GM18526 (cell line): Measurements from ENCODE around the gene FOXF1.

Source experiments
- POLR2A ChIP-seq: IDR thresholded peaks from 3 replicates; pipeline ENCODE4 v1.6.1; 2011; ENCODE audit not compliant: insufficient read length; ENCODE audit errors: extremely low read depth

Gene FOXF1

GRCh38 chr16:86517033-86517432, 6.7 kb downstream of the FOXF1 start:
- no peak for TF ChIP-seq POLR2A

DNA sequence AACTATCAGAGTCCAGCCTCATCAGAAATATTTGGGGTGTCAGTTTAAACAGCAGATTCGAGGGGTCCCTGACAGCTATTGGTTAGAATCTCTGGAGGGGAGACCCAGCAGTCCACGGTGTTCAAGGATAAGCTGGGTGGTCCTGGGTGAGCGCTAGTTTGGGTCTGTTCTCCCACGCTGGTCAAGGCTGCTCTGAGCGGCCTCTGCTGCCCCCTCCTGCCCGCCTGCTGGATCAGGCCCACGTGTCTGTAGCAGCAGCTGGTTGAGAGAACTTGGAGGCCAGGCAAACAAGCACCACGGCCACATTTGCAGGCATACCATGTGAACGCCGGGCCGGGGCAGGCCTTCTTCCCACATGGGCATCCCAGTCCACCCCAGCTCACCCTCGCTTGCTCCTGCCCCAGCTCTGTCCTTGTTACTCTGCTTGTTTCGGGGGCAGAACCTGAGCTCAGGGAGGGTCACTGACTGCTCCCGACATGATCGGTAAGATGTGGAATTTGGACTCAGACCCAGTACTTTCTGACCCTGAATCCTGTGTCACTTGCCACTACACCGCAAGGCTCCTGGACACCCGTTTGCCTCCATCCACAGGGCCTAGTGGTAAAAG, 7.4 kb downstream of the FOXF1 start:
- TF ChIP-seq POLR2A = no peak

GRCh38 chr16:86519007-86519648, 8.8 kb downstream of the FOXF1 start:
- no peak for TF ChIP-seq POLR2A

DNA sequence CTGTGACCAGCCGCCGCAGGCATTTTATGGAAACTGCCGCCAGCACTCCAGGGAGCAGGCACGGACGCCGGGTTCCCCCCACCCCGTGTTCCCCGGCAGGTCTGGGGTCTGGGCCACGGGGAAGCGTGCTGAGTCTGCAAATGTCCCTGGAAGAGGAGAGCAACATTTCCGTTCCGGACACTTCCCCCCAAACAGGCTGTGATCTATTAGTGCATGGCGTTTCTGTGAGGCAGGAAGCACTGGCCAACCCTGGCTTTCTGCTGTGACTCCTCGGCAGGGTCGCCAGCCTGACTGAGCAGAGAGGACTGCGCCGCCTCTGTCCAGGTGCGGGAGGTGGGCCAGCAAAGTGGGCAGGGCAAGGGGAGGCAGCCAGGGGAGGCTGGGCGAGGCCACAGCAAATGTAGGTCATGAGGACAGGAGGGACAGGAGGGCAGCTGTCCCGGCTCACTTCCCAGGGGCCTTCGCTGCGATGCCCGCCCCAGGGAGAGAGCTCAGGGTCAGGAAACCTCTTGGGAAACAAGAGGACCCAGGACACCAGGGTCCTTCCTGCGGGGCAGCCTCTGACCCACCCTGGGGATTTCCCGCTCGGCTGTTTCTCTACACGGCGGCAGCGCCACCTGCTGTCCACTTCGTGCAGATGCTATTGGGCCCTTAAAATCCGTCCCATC, 9.5 kb downstream of the FOXF1 start:
- no peak for TF ChIP-seq POLR2A

DNA sequence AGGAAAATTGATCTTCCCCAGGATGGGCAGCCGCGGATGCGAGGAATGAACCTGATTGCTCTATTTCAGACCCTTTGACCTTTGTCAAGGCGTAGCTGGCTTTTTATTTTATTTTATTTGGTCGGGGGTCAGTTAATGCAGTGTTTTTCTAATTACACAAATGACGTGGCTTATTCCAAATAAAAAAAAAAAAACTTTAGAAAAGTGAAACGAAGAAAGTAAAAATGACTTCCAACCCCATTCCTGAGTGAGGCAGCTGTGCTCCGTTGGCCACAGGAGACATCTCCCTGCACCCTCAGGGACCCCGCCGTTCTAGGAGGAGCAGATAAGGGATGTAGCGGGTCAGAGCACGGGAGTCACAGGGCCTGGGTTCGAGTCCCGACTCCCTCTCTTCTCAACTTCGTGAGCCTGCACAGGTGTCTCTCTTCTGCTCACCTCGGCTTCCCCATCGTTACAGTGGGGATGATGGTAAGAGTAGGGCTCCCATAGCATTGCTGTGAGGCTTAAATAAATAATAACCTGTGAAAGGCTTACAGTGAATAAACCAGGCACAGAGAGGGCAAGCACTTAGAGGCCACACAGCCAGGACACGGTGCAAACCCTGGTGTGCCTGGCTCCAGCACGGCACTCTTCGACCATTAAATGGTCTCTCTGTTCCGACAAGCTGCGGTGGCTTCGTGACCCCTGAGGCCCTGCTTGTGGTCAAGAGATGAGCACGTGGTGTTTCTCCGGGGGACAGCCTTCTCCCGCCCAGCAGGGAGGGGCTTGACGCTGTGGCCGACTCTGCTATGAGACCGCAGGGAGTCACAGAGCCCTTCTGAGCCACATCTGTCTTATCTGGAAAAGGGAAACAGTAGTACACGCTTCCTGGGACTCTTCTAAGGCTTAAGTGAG, 10.2 kb downstream of the FOXF1 start:
- TF ChIP-seq POLR2A = no peak

- no peak for TF ChIP-seq POLR2A
These were observed 11.2 kb downstream of the FOXF1 start for GRCh38 chr16:86521236-86522197.

DNA sequence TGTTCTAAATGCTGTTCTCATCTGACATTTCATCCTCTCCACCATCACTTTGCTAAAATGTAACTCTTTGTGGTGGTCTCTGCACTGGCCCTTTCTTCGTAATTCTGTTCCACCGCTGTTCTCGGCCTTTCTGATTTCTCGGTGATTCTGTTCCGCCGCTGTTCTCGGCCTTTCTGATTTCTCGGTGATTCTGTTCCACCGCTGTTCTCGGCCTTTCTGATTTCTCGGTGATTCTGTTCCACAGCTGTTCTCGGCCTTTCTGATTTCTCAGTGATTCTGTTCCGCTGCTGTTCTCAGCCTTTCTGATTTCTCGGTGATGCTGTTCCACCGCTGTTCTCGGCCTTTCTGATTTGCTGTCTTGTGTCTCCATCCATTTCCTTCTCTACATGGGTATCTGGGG, 12.3 kb downstream of the FOXF1 start:
- TF ChIP-seq POLR2A = no peak

DNA sequence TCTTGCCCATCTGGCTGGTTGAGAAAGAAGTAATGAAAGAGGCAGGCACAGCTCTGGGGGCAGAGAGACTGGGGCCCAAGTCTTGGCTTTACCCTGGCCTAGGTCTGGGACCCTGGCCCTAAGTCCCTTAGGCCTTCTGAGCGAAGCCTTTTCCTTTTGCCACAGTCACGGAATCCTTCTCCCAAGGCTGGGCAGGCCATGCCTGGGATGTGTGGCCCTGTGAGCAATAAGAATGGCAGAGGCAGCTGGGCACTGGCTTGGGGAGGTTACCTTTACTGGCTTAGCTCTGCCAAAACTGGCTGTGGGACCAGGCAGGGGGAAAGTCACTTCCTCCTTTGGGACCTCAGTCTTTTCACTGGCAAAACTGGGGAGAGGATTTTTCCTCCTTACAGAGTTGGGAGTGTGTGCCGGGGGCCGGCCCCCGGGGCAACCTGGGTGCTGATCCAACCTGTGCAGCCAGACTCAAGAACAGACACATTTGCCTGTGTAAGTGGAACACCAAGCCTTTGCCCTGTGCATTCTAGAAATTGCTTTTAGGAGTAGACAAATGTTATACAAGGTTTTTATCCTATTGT, 12.9 kb downstream of the FOXF1 start:
- TF ChIP-seq POLR2A = no peak

DNA sequence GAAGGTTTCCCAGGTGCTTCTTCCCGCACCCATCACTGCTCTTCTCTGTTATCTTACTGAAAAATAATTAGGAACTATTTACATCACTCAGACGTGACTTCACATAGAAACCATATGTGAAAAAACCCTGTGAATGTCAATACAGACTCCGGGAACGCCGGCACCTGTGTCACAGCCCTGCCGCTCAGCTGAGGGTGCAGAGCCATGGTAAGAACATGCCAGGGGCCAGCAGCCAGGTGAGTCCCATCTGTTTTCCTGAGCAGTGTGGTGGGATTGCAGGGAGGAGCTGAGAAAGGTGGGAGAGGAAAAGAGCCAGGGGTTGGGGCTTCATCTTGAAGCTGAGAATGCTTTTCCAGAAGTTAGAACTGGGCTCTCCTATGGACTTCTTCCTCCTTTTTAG, 13.7 kb downstream of the FOXF1 start:
- TF ChIP-seq POLR2A = no peak

GRCh38 chr16:86525696-86526095, 15.4 kb downstream of the FOXF1 start:
- no peak for TF ChIP-seq POLR2A

GRCh38 chr16:86527366-86527765, 17.0 kb downstream of the FOXF1 start:
- TF ChIP-seq POLR2A = no peak

DNA sequence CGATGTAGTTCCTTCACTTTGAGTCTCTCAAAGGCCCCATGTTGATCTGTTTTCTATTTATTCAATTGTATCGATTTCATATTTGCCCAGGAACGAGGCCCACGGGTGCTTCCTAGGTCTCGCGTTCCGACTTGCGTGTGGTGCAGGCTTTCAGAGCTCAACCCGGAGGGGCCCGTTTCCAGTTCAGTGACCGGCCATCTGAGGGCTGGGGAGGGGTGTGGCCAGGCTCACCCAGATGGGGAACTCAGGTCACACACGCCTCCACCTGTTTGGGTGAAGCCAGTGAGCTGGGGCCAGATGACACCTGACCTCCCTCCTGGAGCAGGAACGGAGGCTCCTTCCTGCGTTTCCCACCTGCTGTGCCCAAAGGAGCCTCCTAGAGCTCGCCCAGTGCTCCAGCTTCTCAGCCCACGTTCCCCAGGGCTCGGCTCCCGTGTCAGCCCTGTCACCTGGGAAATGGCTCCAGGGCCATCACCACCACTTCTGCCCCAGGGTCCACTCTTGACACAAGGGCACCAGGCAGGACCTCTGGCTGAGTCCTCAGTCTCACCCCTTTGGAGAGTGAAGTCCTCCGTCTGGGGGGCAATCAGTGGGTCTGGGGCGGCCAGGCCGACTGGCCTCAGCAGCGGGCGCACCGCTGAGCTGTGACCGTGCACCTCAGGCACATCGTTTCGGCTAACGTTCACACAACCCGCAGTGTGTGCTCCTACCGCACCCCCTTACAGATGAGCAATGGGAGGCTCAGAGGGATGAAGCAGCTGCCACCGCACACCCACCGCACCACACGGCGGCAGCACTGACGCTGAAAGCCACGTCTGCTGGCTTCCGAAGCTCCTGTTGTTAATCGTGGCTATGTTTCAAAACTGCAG, 18.0 kb downstream of the FOXF1 start:
- TF ChIP-seq POLR2A = no peak

GRCh38 chr16:86529160-86529559, 18.8 kb downstream of the FOXF1 start:
- TF ChIP-seq POLR2A = no peak
